Body of pancreas (tissue), 4 donors: ENCODE measurements around the gene HOTAIR.

ENCODE experiments used
- CTCF ChIP-seq, 7 experiments: fragments of 450-650 bp in 4 of 7; fragments of 200-600 bp in 3 of 7; sonication (generic) in 3 of 7; IDR thresholded peaks; one replicate each; pipeline ENCODE4 v1.5.1; 2016 to 2019; ENCODE audit warnings: antibody characterized with exemption in 7 of 7
- POLR2A ChIP-seq, 3 donors: fragments of 450-650 bp; IDR thresholded peaks; one replicate each; pipeline ENCODE4 v1.6.1; 2016; ENCODE audit warnings: antibody characterized with exemption in 3 of 3, mild to moderate bottlenecking in 2 of 3

GRCh38 chr12:53956251-53956887 lies 18.4 kb downstream of the HOTAIR start:
- TF ChIP-seq POLR2A (IDR thresholded peaks at IDR 0.05), result no peak
- TF ChIP-seq CTCF (IDR thresholded peaks at IDR 0.05), result no peak
